HepG2 (cell line): ENCODE data around the gene MACROD2. TPM values are rescaled to one million over a fixed set of nuclear protein-coding genes. Genes with fewer than 3 reads are reported as not detected.

Source experiments
- ETS1 ChIP-seq: sonication (generic); formaldehyde crosslinking; IDR thresholded peaks from 2 replicates; pipeline ENCODE4 v1.4.0; 2020; ENCODE audit warnings: missing genetic modification reagents
- MTF1 ChIP-seq: sonication (generic); formaldehyde crosslinking; IDR thresholded peaks from 2 replicates; pipeline ENCODE4 v1.5.0; 2020; ENCODE audit warnings: missing genetic modification reagents
- RXRA ChIP-seq: sonication (generic); formaldehyde crosslinking; IDR thresholded peaks from 2 replicates; pipeline ENCODE4 v1.5.1; 2020; ENCODE audit warnings: missing genetic modification reagents
- ZBTB40 ChIP-seq, 2 experiments: fragments of 450-650 bp in 1 of 2; sonication (generic) in 1 of 2; formaldehyde crosslinking in 1 of 2; IDR thresholded peaks; 2 replicates each; pipeline versions ENCODE4 v1.6.1 to v1.8.0; 2016 to 2022; ENCODE audit warnings: antibody characterized with exemption in 1 of 2, mild to moderate bottlenecking in 1 of 2, missing genetic modification reagents in 1 of 2
- ZBTB7A ChIP-seq: sonication (generic); formaldehyde crosslinking; IDR thresholded peaks from 2 replicates; pipeline ENCODE4 v1.8.0; 2022; ENCODE audit warnings: mild to moderate bottlenecking, missing genetic modification reagents
- ZNF18 ChIP-seq: sonication (generic); formaldehyde crosslinking; IDR thresholded peaks from 2 replicates; pipeline ENCODE4 v1.8.0; 2022; ENCODE audit warnings: mild to moderate bottlenecking, missing genetic modification reagents; ENCODE audit not compliant: insufficient replicate concordance
- ZNF383 ChIP-seq: sonication (generic); formaldehyde crosslinking; IDR thresholded peaks from 2 replicates; pipeline ENCODE4 v1.4.0; 2020; ENCODE audit warnings: missing genetic modification reagents, mild to moderate bottlenecking, borderline replicate concordance
- ZNF674 ChIP-seq: sonication (generic); formaldehyde crosslinking; IDR thresholded peaks from 2 replicates; pipeline ENCODE4 v1.5.0; 2020; ENCODE audit warnings: low read depth, mild to moderate bottlenecking, missing genetic modification reagents
- polyA plus RNA-seq, 8 experiments: library from polyadenylated mRNA; depleted of rRNA in 3 of 8; stranded (reverse) in 7 of 8; unstranded in 1 of 8; fragments of >200 nt; fragmentation: Illumina TruSeq in 4 of 8; extraction: Trizol in 4 of 8; gene quantifications; 2 replicates each; pipeline versions ENCODE4 v1.2.1 to v1.2.3, GENCODE V29; 2011 to 2016; ENCODE audit warnings: low read depth in 4 of 8, missing spikeins in 1 of 8, mixed read lengths in 1 of 8; ENCODE audit not compliant: insufficient read depth in 1 of 8
- total RNA-seq, 5 experiments: library from RNA; depleted of rRNA; stranded (reverse); fragments of >200 nt; fragmentation: Illumina TruSeq; extraction: Trizol; gene quantifications; 2 replicates each; pipeline ENCODE4 v1.2.3, GENCODE V29; 2016; ENCODE audit warnings: low read depth in 1 of 5
- TF ChIP-seq, protein P1 (sequence below): sonication (generic); formaldehyde crosslinking; IDR thresholded peaks from 2 replicates; pipeline ENCODE4; 2020; ENCODE audit warnings: missing genetic modification reagents, mild to moderate bottlenecking, borderline replicate concordance

MACROD2 gene
- total and polyA plus RNA-seq, 2 of the 13 experiments (the other 11 are each of a cell fraction or from before 2014, with no cell fraction given): 0.13 to 0.51 TPM

DNA sequence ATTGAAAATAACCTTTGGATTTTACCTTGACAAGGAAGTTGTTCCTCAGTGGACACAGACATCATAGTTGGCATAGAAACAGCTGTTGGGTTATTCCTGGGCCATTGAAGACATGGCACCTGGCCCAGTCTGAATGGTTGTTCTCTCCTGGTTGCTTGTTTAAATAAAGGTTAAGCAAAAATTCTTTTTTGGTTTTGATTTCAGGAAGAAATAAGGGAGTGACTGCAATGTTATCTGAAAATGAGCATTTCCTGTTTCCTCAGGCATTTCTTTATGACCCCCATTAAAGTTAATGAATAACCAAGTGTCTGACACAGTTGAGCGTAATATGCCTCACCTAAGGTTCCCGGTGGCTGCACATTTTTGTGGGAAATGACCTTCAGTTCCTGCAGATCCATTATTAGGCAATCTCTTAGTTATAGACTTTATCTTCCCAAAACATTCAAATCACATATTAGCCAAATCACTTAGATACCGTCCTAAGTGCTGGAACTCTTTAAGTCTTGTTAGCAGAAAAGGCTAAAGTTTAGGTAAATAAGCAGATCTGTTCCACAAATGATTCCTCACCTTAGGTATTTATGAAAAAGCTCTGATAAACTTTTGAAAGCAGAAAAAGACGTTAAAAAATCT is 990.8 kb downstream of the MACROD2 start (continued):
- TF ChIP-seq ZBTB40 (IDR thresholded peaks at IDR 0.05) (no peak), ZBTB40 (CRISPR knock-in tag; IDR thresholded peaks at IDR 0.05) (peak; percentile 92; the same call in 1 of the 2 replicates), ZNF383 (CRISPR knock-in tag) (no peak), ZNF674 (CRISPR knock-in tag) (no peak), ETS1 (CRISPR knock-in tag) (no peak), MTF1 (CRISPR knock-in tag) (no peak), RXRA (CRISPR knock-in tag) (peak; percentile 58; the same call in 1 of the 2 replicates), ZNF18 (CRISPR knock-in tag) (peak; percentile 79), ZBTB7A (no peak)
- TF ChIP-seq, protein P1, sequence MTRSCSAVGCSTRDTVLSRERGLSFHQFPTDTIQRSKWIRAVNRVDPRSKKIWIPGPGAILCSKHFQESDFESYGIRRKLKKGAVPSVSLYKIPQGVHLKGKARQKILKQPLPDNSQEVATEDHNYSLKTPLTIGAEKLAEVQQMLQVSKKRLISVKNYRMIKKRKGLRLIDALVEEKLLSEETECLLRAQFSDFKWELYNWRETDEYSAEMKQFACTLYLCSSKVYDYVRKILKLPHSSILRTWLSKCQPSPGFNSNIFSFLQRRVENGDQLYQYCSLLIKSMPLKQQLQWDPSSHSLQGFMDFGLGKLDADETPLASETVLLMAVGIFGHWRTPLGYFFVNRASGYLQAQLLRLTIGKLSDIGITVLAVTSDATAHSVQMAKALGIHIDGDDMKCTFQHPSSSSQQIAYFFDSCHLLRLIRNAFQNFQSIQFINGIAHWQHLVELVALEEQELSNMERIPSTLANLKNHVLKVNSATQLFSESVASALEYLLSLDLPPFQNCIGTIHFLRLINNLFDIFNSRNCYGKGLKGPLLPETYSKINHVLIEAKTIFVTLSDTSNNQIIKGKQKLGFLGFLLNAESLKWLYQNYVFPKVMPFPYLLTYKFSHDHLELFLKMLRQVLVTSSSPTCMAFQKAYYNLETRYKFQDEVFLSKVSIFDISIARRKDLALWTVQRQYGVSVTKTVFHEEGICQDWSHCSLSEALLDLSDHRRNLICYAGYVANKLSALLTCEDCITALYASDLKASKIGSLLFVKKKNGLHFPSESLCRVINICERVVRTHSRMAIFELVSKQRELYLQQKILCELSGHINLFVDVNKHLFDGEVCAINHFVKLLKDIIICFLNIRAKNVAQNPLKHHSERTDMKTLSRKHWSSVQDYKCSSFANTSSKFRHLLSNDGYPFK: no peak
